ENCODE results near the gene SIX5.

Gene SIX5

GRCh38 chr19:45767881-45768654 lies 984 bp downstream of the SIX5 start:
- H3K4me3 ChIP-seq (ENCODE audit: low read depth, low read length), result peak overlapping the region; percentile 75
- TF ChIP-seq CTCF (IDR thresholded peaks at IDR 0.05; ENCODE audit: borderline replicate concordance, insufficient read depth, low read depth, low read length), result no peak

GRCh38 chr19:45767410-45767880 lies 1.6 kb downstream of the SIX5 start:
- peak overlapping the region; percentile 75 for H3K4me3 ChIP-seq (ENCODE audit: low read depth, low read length)
- no peak for TF ChIP-seq CTCF (IDR thresholded peaks at IDR 0.05; ENCODE audit: borderline replicate concordance, insufficient read depth, low read depth, low read length)

- TF ChIP-seq CTCF (IDR thresholded peaks at IDR 0.05; ENCODE audit: borderline replicate concordance, insufficient read depth, low read depth, low read length), result no peak
- no peak overlapping the region for H3K4me3 ChIP-seq (ENCODE audit: low read depth, low read length)
Observed at GRCh38 chr19:45766869-45767346, 2.1 kb downstream of the SIX5 start.

DNA sequence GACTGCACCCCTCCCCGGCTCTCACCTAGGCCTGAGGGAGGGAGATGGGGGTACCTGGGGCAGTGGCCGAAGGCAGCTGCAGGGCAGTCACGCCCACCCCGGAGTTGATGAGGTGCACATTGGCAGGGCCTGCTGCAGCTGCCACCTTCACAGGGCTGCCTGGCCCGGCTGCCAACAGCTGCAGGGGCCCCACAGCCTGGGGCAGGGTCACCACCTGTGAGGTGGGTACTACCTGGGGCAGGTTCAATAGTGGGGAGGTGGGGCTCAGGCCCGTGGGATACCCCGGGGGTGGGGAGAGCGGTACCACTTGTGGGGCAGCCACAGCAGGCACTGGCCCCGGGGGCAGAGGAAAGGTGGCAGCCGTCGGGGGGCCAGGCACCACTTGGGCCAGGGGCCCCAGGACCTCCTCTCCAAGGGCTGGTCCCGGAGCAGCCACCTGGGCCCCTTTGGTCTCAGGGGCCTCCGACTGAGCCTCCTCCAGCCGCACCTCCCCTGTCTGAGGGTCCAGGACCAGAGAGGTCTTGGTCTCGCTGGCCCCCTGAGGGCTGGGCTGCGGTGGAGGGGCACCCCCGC lies 2.7 kb downstream of the SIX5 start:
- H3K4me3 ChIP-seq (ENCODE audit: low read depth, low read length), result no peak overlapping the region
- TF ChIP-seq CTCF (IDR thresholded peaks at IDR 0.05; ENCODE audit: borderline replicate concordance, insufficient read depth, low read depth, low read length), result no peak

- H3K4me3 ChIP-seq (ENCODE audit: low read depth, low read length), result no peak overlapping the region
- TF ChIP-seq CTCF (IDR thresholded peaks at IDR 0.05; ENCODE audit: borderline replicate concordance, insufficient read depth, low read depth, low read length), result no peak
Observed at GRCh38 chr19:45765702-45766295, 3.3 kb downstream of the SIX5 start.

GRCh38 chr19:45764945-45765701 lies 3.9 kb downstream of the SIX5 start:
- no peak overlapping the region for H3K4me3 ChIP-seq (ENCODE audit: low read depth, low read length)
- no peak for TF ChIP-seq CTCF (IDR thresholded peaks at IDR 0.05; ENCODE audit: borderline replicate concordance, insufficient read depth, low read depth, low read length)

Data from GM12875 (cell line).